Measurements from ENCODE around the gene MBNL1. TPM values are rescaled to one million over a fixed set of nuclear protein-coding genes. Genes with fewer than 3 reads are reported as not detected.

The MBNL1 gene
- total RNA-seq = 140 TPM

DNA sequence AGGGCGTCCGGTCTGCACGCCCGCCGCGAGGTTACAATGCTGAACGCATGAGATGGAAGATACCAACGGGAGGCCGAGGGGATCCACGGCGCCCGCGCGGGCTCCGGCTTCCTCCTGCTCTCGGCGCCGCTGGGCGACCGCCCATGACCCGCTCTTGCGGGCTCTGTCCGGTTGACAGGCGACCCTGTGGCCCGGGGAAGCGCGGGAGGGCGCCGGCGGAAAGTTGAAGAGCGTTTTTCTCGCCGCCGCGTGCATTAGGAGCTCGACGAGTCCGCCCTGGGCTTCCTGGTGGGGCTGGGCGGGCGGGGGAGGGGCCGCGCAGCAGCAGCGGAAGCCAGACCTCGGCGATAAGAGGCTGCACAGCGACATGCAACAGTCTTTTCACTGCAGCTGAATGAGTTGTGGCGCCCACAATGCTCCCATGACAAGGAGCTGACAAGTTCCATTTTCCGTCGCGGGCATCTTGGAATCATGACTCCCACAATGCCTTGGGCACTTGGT is at the start of gene MBNL1:
MBNL1 (plus strand) TSS at position 375 of the 501 bp plus-strand sequence. CDS start 31,265 bp downstream, outside the sequence.

